ENCODE data around the gene TXNRD2.

- TF ChIP-seq CTCF (IDR thresholded peaks at IDR 0.05 in 2 of 3, conservative IDR thresholded peaks at IDR 0.05 in 1 of 3; ENCODE audit: borderline replicate concordance in 1 of 3, insufficient read depth in 1 of 3, low read depth in 2 of 3, low read length in 2 of 3) (0 out of 6 replicates have a peak, but pooled peaks of 1 of the 3 experiments have one; percentile 22), SIN3A (IDR thresholded peaks at IDR 0.05; ENCODE audit: low read depth) (no peak), YY1 (IDR thresholded peaks at IDR 0.05; ENCODE audit: extremely low read depth, insufficient replicate concordance, low read depth, low read length) (no peak), EZH2 (IDR thresholded peaks at IDR 0.05) (no peak), EZH2phosphoT487 (IDR thresholded peaks at IDR 0.05; ENCODE audit: borderline replicate concordance) (no peak)
Observed at GRCh38 chr22:19957445-19957844, 15.8 kb upstream of the TXNRD2 start.

Data from HCT116 (cell line).